Right renal cortex interstitium (tissue), 3 donors: ENCODE results near the gene TCF7L2. TPM values are rescaled to one million over a fixed set of nuclear protein-coding genes. Genes with fewer than 3 reads are reported as not detected.
A peak's percentile ranks its signal among the peaks of the same experiment; 100 is the strongest.

ENCODE experiments used
- DNase-seq, 3 donors: peaks; one replicate each; pipeline ENCODE4 v3.0.0-alpha.2; 2013; ENCODE audit warnings: low read depth in 3 of 3, low spot score in 2 of 3
- polyA plus RNA-seq, 3 donors: library from polyadenylated mRNA; unstranded; fragments of 120-200 nt; gene quantifications; one replicate each; pipeline ENCODE4 v1.2.1, GENCODE V29; 2013; ENCODE audit not compliant: insufficient read length in 3 of 3

The TCF7L2 gene
- polyA plus RNA-seq, 3 donors = 42.9 to 44.9 (median 44.8) TPM

DNA sequence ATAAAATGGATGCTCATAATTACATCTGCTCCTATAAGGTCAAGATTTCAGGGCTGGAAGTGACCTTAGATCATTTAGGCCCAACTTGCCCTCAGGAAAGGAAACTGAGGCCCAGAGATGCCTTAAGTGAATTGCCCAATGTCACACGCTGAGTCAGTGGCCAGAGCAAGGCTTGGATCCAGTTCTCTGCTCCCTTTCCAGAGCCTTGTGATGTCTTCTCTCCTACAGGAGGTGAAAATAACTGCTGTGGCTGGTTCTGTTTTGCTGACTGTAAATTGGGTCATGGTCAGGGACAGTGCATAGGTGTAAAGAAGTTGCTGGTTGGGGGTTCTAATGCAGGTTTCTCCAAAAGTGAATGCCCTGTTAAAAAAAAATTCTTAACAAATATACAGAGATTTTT, 91.3 kb downstream of the TCF7L2 start:
- no peak for DNase-seq

DNA sequence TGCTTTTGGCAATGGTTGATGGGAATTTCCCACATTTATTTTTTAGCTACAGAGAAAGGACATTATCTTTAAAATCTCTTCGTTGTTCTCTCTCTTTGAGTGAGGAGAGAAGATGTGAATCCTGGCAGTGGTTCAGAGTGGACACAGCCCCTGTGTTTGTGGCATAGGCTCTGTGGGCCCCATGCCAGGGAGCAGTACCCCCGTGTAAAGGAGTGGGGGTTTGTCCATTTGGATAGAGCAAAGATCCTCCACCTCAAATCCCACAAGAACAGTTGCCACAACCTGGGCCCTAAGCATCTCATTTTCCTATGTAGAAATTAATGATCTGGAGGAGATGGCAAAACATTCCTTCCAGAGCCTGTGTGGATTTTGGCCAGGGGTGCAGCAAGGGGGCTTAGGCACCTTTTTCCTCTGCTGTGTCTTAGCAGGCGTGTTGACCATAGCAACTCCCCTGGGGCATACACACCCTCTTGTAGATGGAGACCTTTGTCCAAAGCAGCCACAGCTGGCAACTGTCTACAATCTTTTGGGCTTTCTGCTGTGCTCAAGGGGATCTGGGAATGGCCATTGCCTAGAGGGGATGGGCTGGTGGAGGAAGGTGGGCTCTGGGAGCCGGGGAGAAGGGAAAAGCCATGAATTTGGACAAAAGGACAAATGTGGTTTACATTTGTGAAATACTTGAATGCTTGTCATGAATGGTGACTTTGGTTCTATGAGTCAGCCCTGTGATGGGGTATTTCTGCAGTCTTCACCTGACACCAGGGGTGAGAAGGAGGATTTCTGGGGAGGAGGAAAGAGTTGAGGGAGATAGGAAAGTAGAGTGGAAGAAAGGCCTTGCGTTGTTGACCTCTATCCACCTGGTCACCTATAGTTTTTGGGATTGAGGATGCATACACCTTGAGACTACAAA, 92.0 kb downstream of the TCF7L2 start:
- DNase-seq = no peak

DNA sequence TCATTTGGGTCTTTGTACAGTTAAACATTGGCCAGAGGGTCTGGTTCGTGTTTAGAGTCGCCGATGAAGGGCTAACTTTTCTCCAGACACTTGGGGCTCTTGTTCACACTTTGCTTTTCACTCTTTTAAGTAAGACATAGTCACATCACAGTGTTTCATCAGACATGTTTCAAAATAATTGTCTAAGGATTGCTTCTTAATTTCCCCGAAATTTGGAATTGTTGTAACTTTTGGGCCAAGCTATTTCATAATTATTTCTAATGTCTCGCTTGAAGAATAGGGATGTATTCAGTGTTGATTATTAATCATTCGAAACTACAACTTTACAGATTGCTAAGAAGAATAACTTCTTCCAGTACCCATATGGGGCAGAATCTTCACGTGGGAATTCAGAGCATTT, 92.8 kb downstream of the TCF7L2 start:
- no peak for DNase-seq

DNA sequence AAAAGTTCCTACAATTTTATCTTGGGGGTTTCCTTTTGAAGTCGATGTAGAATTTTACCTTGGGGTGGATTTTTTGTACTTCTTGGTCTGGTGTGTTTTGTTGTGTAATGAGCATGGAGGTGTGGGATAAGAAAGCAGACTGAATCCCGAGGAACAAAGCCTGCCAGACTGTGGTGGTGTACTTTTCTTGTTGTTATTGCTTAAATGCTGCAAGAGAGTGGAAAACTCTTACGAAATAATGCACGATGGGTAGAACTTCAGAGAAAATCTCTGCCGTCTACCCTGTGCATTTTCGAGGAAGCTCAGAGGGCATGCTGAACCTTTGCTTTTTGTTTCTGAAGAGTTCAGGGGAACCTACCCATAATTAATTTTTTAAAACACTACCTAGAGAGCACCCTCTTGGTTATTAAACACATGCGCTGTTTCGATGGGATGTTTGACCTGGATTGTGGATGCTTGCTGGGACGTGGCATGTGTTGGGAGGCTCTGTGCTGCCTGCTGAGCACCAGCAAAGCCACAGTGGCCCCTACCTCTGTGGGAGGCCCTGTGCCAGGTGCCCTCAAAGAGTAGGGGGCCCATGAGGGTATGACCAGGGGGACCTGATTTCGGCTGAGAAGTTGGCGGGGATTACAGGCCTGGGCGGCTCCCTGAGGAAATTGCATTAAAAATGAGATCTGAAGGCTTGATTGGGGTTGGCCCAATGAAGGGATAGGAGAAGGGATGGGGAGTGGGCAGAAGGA, 94.1 kb downstream of the TCF7L2 start:
- no peak for DNase-seq

DNA sequence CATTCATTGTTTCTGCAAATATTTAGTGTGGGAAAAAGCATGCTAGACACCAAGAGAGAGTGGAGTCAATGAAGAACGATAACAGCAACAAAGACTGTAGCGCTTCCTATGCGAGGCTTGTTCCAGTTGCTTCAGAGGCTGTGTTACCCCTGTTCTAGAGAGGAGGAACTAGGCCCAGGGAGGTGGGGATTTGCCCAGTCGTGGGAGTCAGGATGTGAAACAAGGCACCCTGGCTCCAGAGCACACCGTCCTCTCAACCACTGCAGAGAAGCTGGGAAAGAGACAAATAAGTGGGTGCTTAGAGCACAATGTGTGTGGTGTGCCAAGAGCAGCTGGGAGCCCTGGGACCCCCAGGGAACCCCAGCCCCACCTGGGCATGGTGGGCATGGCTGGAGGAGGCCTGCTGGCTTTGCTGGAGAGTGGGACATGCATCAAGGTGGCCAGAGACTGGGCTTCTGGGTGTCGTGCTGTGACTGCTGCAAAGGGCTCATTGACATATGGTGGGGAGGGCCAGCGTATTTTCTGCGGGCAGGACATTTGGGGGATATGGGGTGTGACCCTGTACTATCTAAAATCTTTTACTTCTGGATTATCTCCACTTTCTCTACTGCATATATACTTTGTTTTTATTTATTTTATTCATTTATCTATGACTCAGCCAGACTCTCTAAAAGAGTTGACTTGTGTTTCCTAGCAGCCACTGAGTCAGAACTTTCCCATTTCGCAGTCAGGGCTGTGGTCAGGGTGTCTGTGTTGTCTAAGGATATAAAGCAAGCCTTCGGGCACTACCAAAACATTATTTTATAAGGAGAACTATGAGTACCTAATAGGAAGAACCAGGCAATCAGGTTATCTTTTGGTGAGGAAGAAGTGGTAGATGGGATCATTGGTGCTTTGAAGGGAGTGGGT, 95.4 kb downstream of the TCF7L2 start:
- no peak for DNase-seq

DNA sequence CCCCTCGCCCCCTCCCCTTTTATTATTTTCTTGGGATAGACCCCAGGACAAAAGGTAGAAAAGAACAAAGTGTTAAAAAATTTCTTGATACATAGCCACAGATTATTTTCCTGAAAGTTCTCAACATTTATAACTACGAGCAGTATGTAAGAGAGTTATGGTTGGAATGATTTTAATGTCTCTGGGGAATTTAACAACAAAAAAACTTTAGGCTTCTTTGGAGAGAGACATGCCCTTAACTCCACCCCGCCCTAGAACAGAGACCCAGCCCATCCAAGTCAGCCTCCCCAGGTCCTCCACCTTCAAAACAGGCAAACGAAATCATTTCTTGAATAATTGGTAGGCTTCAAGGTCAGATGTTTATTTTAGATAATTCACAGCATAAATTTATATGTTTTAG, 97.1 kb downstream of the TCF7L2 start:
- DNase-seq = no peak

DNA sequence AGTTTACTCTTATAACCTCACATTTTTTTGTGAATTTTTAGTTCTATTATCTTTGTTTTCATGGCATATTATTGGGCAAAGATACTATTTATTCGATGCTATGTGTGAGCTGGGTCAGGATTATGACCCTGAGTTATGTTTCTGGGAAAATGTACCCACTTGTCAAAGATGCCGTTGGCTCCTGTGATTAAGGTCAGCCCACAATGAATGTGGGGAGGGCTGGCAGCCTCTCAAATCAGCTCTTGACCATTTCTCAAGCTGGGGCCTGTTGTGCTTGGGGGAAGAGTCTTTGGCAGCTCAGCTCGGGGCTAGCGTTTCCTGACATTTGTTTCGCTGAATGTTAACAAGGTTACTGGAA, 97.5 kb downstream of the TCF7L2 start:
- DNase-seq = no peak

DNA sequence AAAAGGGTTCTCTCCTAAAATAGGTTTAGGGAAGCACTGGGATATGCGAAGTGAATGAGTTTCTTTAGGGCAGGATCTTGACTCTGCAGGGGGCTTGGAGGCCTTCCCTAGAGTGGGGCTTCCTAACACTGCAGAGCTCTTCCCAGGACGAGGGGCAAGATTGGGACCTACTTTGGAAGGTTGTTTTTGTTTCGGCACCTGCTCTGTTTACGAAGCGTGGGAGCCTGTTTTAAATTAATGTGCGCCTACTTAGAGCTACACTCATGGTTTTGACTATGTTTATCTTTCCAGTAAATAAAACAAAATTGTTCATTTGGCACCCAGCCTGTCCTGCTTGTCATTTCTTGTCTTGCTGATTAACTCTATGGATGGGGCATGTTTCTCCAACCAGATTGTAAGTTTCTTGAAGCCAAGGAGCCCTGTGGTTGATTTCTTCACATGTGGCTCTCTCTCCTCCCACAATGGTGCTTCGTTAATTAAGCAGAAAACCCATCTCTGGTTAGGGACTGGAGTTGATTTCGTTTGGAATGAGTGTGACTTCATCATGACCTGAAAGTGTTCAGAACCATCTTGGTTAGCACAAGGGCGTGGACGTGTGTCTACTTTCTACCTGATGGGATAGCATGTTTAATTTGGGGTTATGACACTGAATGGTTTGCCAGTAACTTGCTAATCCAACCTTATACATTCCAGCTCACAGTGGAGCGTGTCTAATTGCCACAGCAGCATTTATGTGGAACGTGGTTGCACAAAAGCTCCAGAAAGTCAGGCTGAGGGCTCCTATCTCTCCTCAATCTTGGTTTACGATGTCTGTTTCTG, 98.1 kb downstream of the TCF7L2 start:
- DNase-seq = peak in 1 of 3 donors; percentile 56

DNA sequence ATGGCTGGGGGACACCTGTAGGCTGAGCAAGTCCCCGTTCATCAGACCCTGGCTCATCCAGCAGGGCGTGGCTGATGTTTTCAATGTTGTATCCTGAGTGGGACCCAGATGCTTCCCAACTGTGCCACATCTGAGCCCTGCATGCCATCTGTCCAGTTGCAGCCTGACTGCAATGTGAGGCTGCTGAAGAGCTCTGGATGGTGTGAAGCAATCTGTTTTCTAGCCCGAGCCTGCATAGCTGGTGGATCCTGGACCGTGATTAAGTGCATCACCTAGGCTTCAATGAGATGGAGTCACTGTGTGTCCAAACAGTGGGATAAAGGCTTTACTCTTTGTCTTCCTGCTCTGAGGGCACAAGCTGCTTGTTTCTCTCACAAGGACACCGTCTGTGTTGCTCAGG, 99.8 kb downstream of the TCF7L2 start:
- DNase-seq = no peak

DNA sequence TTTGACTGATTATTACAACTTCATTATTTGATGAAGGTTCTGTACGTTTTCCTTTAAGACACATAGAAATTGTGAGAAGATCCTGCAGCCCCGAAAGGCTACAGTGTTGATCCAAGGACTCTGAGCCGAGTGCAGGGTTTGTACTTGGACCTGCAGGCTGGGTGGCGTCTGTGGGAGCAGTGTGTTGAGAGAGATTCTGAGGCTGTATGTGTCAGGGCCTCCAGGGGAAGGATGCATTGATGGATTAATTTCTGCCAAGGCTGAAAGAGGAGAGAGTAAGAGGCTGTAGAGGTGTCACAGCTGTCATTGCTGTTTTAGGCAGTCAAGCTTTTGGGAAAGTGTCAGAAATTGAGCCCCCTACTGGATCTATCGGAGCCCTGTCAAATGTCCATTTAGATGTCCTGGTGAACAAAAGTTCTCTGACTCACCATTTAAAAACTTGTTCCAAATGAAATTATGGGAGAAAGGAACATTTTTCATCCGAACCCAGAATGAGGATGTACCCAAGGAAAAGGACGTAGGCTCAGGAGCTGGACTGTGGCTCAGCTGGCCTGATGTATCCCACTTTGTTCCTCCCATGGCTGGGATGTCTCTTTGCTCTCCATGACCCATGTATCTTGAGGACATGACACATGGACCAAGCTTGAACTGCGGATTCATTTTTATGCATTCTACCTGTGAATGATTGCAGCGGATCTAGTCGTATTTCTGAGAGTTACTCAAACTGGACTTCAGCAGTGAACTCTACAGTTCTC, 102.2 kb downstream of the TCF7L2 start:
- DNase-seq = no peak

DNA sequence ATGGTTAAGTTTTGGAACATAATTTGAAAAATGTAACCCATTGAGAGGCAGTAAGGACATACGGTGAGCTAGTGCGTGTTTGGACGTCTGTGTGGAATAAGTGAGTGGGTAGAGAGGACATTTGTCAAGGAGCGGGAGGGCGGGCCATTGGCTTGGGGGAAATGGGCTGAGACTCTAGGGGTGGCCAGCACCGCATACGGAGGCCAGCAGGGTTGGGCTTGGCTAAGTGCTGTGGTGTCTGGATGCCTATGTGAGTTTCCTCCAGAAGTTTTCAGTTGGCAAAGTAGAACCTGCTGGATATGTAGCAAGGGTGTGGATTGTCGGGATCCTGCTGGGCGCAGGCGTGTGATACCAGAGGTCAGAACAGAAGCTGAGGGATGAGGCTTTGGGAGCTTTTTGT, 103.0 kb downstream of the TCF7L2 start:
- DNase-seq = no peak

DNA sequence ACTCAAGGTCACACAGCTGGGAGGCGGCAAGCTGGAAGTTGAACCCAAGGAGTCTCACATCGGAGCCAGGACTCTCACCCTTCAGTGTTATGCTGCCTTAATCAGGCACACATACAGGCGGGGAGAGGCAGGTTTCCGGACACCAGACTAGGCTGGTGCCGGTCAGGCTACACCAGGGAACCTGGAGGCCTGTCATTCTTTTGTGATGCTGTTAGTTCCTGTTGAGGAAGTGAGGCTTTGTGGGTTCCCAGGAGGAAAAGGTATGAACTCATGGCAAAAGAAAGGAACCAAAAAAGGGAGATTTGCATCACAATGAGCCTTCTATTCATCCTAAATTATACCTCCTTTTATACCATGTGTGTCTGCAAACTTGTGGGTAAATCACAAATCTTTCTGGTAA, 103.8 kb downstream of the TCF7L2 start:
- DNase-seq = no peak

DNA sequence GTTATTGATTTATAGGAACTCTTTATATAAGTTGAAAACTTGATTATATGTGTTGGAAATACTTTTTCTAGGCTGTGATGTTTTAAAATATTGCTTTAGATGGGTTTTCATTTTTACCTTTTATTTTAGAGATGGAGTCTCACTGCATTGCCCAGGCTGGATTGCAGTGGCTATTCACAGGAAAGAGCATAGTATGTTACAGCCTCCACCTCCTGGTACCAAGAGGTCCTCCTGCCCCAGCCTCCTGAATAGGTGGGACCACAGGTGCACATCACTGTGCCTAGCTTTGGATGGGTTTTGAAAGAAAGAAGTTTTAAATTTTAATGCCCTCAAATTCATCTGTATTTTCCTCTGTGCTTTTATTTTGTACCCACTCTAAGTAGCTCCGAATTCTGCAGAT, 105.4 kb downstream of the TCF7L2 start:
- DNase-seq = no peak

DNA sequence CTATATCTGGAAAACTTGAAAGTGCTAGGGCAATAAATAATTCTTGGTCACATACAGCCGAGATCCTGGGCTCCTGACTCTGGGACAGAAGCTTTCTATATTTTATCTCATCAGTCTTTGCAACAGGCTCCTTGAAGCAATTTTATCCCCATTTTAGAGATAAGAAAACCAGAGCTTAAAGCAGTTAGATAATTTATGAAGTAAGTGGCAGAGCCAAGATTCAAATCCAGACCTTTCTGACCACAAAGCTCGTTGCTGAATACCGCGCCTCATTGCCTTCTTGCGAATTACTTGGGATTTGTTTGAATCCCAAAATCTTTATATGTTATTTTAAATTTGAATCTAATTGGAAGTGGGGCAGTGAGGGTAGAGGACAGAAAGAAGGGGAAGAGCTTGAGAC, 106.0 kb downstream of the TCF7L2 start:
- DNase-seq = no peak

DNA sequence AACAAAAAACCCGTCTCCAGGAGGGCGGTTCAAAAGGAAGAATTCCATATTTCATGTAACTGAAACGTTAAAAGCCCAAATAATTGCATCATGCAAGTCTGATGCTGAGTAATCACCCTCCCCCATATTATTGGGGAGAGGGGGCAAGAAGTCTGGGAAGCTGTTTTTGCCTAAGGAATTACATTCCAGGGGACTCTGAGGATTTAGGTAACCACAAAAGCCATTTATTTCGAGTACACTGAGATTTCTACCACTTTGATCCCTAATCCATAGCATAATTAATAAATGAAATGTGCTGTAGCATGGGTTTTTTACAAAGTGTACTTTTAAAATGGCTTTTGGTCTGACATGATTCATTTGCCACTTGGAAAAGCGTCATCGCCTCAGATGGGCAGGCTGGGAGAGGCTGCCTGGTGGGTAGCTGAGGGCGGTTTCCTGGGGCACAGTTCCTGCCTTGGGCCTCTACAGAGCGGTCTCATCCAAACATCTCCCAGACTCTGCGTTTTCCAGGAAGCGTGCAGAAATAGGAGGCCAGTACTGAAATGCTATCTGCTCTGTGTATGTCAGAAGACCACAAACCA, 106.5 kb downstream of the TCF7L2 start:
- no peak for DNase-seq

DNA sequence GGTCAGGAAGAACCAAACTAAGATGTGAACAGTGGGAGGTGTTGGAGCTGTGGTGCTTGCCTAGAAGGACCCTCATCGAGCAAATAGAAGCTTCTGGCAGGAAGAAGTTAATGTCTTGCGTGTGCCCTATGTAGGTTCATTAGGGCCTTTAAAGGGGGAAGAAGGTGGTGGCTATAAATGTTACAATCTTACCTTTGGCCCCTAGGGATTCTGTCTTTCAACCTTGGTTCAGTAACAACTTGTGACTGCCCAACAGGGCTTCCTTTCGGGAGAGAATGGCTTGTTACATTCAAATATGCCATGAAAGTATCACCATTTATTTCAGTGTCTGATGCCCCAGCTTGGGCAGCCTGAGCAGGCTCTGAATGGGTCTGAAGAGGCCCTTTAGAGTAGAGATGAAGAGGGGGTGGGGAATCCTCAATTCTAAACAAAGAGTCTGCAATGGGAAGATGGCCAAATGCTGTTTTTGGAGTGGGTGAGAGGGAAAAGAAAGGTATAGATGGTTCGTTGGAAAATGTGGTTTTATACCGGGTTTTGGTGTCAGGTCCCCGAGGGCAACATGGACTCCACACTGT, 108.0 kb downstream of the TCF7L2 start:
- no peak for DNase-seq

DNA sequence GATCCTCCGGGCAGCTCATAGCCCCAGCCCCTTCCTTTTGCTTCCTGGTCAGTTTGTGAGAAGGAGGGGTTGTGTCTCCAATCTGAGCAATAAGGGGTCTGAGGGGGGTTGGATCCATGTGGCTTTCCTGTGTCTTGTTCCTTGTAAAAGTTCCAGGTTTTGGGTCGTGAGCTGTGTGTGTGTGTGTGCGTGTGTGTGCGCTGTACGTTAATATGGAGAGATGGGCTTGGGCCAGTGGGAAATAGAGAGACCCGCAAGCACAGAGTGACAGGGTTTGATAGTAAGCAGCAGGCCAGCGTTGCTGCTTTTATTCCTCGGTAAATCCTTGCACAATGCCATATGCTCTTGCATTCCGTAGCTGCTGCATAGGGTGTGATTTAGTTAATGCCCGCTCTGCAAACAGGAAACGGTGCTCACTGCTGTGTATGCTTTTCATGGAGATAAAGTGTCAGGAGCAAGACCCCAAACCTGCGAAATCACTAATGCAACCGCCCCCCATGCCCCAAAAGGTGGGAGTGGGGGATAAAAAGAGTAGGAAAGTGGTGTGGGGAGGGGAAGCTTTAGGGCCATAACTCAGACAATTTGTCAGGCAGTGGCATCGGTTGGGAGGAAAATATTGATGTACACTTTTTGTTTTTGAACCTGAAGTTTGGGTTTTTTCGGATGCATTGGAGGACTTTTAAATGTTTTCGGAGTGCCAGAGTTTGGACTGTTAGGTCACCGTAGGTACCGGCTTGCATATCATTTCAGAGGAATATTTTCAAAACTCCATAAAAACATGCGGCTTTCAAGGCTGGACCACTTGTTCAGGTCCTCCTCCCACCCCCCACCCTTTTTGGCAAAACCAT, 108.7 kb downstream of the TCF7L2 start:
- DNase-seq = peak in 1 of 3 donors; percentile 29

DNA sequence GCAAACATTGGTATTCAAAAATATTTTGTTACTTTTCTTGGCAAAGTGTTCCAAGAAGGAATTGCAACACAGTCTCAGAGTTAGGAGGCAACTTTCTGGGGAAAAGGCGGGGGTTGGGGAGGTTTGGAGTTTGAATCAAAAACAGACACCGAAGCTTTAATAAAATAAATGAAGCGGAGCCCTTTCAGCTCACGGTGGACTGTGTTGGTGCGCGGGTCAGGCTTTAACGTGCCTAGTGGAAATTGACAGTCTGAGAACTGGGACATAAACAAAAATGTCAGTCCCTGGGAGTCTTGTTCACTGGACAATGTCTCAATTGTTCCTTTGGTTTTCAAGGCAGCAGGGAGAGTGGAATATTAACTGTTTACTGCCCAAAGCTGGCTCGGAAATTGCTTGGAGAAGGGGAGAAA, 109.3 kb downstream of the TCF7L2 start:
- peak in 1 of 3 donors; percentile 46 for DNase-seq
